Measurements from ENCODE around the gene P4HA2.

The P4HA2 gene

GRCh38 chr5:132264546-132265335 is 37.1 kb upstream of the P4HA2 start:
- no peak for DNase-seq (ENCODE audit: low read depth)

DNA sequence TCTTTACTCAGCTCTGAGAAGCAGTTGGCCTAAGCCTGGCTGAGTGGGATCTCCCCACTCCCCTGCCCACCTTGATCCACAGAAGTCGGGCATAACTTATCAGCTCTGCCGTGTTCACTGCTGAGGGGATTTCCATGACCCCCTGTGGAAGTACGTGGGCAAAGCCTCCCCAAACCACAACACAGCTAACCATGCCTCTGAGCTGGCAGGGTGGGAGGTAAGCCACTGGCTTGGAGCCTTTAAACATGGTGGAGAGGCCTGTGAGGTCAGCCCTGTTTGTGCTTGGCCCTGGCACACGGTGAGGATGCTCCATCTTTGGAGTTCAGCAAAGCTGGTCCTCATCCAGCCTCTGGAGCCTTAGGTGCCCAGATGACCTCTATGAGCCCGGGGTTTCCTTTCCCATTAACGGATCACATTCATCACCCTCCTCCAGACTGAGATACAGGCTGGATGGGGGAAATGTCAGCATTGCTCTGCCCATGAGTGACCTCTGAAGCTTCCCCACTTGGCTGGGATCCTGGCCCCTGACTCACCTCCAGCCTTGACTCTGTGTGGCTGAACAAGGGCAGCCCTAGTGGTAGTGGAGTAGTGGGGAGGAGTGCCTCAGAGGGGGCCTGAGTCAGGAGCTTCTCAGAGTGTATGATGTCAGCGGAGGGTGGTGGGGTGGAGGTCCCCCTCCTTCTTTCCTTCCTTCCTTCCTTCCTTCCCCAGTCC is 36.1 kb upstream of the P4HA2 start:
- DNase-seq (ENCODE audit: low read depth): peak; percentile 66

GRCh38 chr5:132262882-132263547 is 35.4 kb upstream of the P4HA2 start:
- DNase-seq (ENCODE audit: low read depth): peak; percentile 72

GRCh38 chr5:132261881-132262845 is 34.5 kb upstream of the P4HA2 start:
- DNase-seq (ENCODE audit: low read depth): no peak

DNA sequence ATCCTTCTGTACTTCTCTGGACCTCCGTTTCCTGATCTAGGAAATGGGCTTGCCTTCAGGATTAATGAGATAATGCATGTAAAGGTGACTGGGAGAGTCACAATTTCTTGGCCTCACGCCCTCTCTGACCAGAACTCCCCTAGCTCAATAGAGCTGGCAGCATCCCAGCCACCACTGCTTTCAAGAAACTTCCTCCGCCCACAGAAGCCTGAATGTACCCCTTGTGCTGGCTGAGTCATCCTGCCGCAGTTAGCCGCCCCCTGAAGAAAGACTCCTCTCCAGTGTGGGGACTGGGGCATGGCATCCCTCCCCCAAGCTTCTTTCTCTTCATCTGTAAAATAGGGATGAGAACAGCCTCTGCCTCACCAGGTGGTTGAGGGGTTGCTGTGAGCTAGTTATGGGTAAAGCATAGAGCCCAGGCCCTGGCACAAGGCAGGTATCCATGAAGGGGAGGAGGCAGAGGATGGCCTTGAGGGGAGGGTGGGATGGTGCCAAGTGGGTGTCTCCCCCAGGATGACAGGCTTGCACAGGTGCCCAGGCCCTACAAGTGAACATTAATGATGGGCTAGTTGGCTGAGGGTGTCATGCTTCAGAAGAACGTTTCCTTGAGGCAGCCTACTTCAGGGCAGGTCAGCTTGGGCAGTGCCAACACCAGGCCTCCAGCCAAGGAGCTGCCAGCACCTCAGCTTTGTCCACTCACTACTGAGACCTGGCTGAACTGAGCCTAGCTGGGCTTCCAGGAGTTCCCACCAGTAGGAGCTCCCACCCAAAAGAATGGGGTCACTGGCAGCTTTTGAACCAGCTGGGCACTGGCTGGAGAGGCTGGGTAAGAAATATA is 33.3 kb upstream of the P4HA2 start:
- DNase-seq (ENCODE audit: low read depth): peak; percentile 50

DNA sequence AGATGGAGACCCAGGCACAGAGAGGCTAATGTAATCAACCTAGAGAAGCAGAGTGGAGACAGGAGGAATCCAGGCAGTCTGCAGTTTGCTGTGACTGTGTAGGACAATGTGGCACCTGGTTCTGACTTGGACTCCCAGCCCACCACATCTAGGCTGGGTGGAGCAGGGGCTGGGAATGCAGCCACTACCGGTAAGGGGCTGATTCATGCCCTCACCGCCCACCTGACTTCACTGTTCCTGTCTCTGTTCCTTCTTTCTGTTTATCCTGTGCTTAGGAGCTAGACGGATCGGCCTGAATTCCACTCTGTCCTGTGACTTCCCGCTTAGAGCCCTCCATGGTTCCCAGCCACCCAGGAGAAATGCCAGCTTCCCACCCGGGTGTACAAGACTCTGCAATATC is 32.4 kb upstream of the P4HA2 start:
- DNase-seq (ENCODE audit: low read depth): no peak

GRCh38 chr5:132259069-132259851 is 31.6 kb upstream of the P4HA2 start:
- peak; percentile 92 for DNase-seq (ENCODE audit: low read depth)

GRCh38 chr5:132258102-132259068 is 30.7 kb upstream of the P4HA2 start:
- peak; percentile 33 for DNase-seq (ENCODE audit: low read depth)

GRCh38 chr5:132257131-132258101 is 29.8 kb upstream of the P4HA2 start, which contains the start of gene PDLIM4:
Gene PDLIM4, plus strand, starts transcription at chr5:132257696. Its CDS starts 39 bp downstream, at chr5:132257735.
- DNase-seq (ENCODE audit: low read depth): peak; percentile 28

- no peak for DNase-seq (ENCODE audit: low read depth)
Measured at GRCh38 chr5:132256783-132257130, 29.1 kb upstream of the P4HA2 start.

- DNase-seq (ENCODE audit: low read depth): no peak
Measured at GRCh38 chr5:132256086-132256782, 28.6 kb upstream of the P4HA2 start.

DNA sequence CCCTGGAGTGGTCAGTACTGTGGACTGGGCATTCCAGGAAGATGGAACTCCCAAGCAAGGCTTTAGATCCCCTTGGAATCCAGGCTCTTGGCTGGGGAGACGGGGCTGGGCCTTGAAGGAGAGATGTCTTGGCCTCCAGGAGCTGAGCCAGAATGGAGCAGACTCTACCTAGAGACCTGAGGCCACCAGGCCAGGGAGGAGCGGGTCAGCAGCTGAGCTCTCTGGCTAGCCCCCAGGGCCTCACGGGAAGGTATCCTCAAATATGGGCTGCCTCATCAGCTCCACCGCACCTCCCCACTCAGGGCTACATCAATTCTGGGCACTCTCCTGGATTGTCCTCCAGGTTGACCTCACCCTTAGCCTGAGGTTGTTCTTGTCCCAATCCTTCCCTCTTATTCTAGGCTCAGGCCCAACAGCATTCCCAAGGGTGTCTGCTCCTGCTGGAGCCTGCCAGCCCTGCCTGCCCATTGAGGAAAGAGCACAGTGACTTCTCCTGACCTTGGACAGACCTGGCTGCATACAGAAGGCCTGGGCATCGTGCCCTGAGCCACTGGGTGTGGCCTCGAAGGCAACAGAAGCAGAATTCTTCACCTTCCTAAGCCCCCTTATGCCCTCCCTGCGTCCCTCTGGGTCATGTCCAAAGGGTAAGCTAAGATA is 26.8 kb upstream of the P4HA2 start:
- peak; percentile 44 for DNase-seq (ENCODE audit: low read depth)

DNA sequence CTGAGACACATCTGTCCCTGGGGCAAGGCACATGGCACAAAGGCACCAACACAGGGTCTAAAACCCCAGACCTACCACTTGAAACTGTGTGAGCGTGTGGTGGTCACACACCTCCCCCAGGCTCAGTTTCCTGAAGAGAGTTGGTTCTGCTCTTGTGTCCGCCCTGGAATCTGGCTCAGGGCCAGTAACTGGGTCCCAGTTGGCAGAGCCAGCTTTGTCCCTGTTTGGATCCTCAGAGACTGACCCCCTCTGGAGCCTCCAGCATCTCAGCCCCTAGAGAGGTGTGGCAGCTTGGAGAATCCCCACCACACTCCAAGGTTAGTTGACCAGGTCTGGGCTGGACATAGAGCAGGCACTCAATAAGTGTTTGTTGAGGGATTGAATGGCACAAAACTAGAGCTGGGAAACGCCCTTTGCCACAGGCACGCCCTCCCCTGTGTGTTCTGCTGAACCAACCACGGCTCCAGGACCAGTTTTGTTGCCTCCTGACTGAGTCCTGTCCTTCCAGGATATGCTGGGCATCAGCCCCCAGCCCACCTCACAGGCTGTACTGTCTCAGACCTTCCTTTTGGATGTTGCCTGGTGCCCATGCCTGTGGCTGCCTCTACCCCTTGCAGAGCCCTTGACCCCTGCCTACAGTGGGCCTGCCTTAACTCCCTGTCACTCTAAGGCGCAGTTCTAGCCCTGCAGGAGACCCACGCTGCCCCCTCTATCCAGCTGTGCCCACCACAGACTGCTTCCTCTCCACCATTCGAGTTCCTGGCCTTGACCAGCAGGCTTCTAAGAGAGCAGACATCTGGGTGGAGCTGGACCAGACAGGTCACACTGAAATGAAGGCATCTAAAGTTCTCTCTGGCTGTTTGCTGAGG is 26.0 kb upstream of the P4HA2 start:
- no peak for DNase-seq (ENCODE audit: low read depth)

GRCh38 chr5:132253008-132253441 is 25.4 kb upstream of the P4HA2 start:
- DNase-seq (ENCODE audit: low read depth): no peak

DNA sequence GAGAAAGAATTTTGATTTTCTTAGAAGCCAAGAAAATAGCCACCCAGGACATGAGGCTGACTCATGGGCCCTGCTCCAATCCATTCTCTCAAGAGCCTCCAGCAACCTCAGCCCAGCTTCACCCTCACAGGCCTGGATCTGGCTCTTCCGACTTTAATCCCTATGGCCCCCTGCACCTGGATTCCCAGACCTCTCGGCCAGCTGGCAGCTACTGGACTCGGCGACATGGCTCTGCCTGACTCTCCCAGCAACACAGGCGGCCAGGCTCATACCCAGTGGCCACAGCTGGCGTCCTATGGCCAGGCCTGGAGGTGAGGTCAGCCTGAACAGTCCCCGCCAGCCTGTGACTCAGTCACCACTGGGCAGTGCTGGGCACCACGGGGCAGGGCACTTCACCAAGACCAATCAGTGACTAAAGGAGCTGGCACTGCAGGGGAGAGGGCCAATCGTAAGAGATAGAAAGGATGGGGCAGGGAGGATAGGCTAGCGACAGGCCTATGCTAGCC is 23.6 kb upstream of the P4HA2 start:
- no peak for DNase-seq (ENCODE audit: low read depth)
